ENCODE measurements around the gene SREBF1. TPM values are rescaled to one million over a fixed set of nuclear protein-coding genes. Genes with fewer than 3 reads are reported as not detected.
A peak's percentile ranks its signal among the peaks of the same experiment; 100 is the strongest.

Gene SREBF1
- total RNA-seq = 92.0 and 128 TPM in 2 replicates

- no peak for TF ChIP-seq CTCF (IDR thresholded peaks at IDR 0.05; ENCODE audit: insufficient read depth, low read depth, low read length)
- peak; percentile 59 for DNase-seq (ENCODE audit: low read depth)
- peak within 1 kb of the TSS; percentile 82 for H3K4me3 ChIP-seq (ENCODE audit: low read depth, low read length)
Observed at GRCh38 chr17:17836818-17837379, at the start of gene SREBF1. TSS of gene SREBF1 (minus strand) at chr17:17836986. CDS start at chr17:17836817, 169 bp downstream.

GRCh38 chr17:17886226-17886625, 49.4 kb upstream of the SREBF1 start:
- TF ChIP-seq CTCF (IDR thresholded peaks at IDR 0.05; ENCODE audit: insufficient read depth, low read depth, low read length) = no peak
- no peak for DNase-seq (ENCODE audit: low read depth)
- no peak overlapping the region for H3K4me3 ChIP-seq (ENCODE audit: low read depth, low read length)

- no peak for DNase-seq (ENCODE audit: low read depth)
- no peak for TF ChIP-seq CTCF (IDR thresholded peaks at IDR 0.05; ENCODE audit: insufficient read depth, low read depth, low read length)
- no peak overlapping the region for H3K4me3 ChIP-seq (ENCODE audit: low read depth, low read length)
Observed at GRCh38 chr17:17884391-17885357, 47.9 kb upstream of the SREBF1 start.

GRCh38 chr17:17883801-17884200, 47.0 kb upstream of the SREBF1 start:
- no peak for TF ChIP-seq CTCF (IDR thresholded peaks at IDR 0.05; ENCODE audit: insufficient read depth, low read depth, low read length)
- no peak for DNase-seq (ENCODE audit: low read depth)
- H3K4me3 ChIP-seq (ENCODE audit: low read depth, low read length) = no peak overlapping the region

GRCh38 chr17:17882082-17882581, 45.3 kb upstream of the SREBF1 start:
- TF ChIP-seq CTCF (IDR thresholded peaks at IDR 0.05; ENCODE audit: insufficient read depth, low read depth, low read length) = no peak
- no peak for DNase-seq (ENCODE audit: low read depth)
- H3K4me3 ChIP-seq (ENCODE audit: low read depth, low read length) = no peak overlapping the region

- no peak for TF ChIP-seq CTCF (IDR thresholded peaks at IDR 0.05; ENCODE audit: insufficient read depth, low read depth, low read length)
- DNase-seq (ENCODE audit: low read depth) = no peak
- no peak overlapping the region for H3K4me3 ChIP-seq (ENCODE audit: low read depth, low read length)
Observed at GRCh38 chr17:17880577-17881196, 43.9 kb upstream of the SREBF1 start.

Data from fibroblast of villous mesenchyme (primary cell).